HG03575 (cell line): ENCODE data around the gene SFSWAP.

Experiments
- ATAC-seq: cut with Tn5 transposase; IDR thresholded peaks from one replicate; pipeline ENCODE4 v1.9.1; 2021; ENCODE audit not compliant: unreplicated experiment, insufficient number of reproducible peaks, low FRiP score; ENCODE audit errors: extremely low read depth

SFSWAP gene

GRCh38 chr12:131751335-131751734 is 40.4 kb downstream of the SFSWAP start:
- no peak for ATAC-seq

GRCh38 chr12:131752451-131752850 is 41.6 kb downstream of the SFSWAP start:
- no peak for ATAC-seq

GRCh38 chr12:131753005-131753404 is 42.1 kb downstream of the SFSWAP start:
- ATAC-seq = no peak

GRCh38 chr12:131753757-131754156 is 42.9 kb downstream of the SFSWAP start:
- ATAC-seq = no peak

- ATAC-seq = no peak
Observed at GRCh38 chr12:131754184-131754583, 43.3 kb downstream of the SFSWAP start.

GRCh38 chr12:131755305-131756113 is 44.6 kb downstream of the SFSWAP start:
- ATAC-seq = no peak

- ATAC-seq = no peak
Observed at GRCh38 chr12:131756441-131756840, 45.6 kb downstream of the SFSWAP start.

GRCh38 chr12:131757111-131757510 is 46.2 kb downstream of the SFSWAP start:
- ATAC-seq = no peak

- no peak for ATAC-seq
Observed at GRCh38 chr12:131758016-131758739, 47.3 kb downstream of the SFSWAP start.

GRCh38 chr12:131759176-131759575 is 48.3 kb downstream of the SFSWAP start:
- ATAC-seq = no peak

- ATAC-seq = no peak
Observed at GRCh38 chr12:131761638-131762037, 50.7 kb downstream of the SFSWAP start.

- no peak for ATAC-seq
Observed at GRCh38 chr12:131764738-131765137, 53.8 kb downstream of the SFSWAP start.

GRCh38 chr12:131765961-131766360 is 55.1 kb downstream of the SFSWAP start:
- ATAC-seq = no peak

- no peak for ATAC-seq
Observed at GRCh38 chr12:131766382-131767107, 55.7 kb downstream of the SFSWAP start.

- no peak for ATAC-seq
Observed at GRCh38 chr12:131770120-131770519, 59.2 kb downstream of the SFSWAP start.

GRCh38 chr12:131771965-131772364 is 61.1 kb downstream of the SFSWAP start:
- no peak for ATAC-seq

- ATAC-seq = peak; percentile 63
Observed at GRCh38 chr12:131773582-131774221, 62.8 kb downstream of the SFSWAP start.

- no peak for ATAC-seq
Observed at GRCh38 chr12:131774576-131775391, 63.9 kb downstream of the SFSWAP start.
